Activated T-cell treated with anti-CD3 and anti-CD28 coated beads, Interleukin-2, amount 50 U/mL, for 24 hours (primary cell): Measurements from ENCODE around the gene BCAR1.

Source experiments
- DNase-seq: peaks from one replicate; pipeline ENCODE4 v3.0.0-alpha.2; 2020
- H3K27ac Mint-ChIP-seq: 2 replicates; pipeline ENCODE4 v1.8.0; 2020; ENCODE audit warnings: mild to moderate bottlenecking, mixed read lengths
- H3K27me3 Mint-ChIP-seq: 2 replicates; pipeline ENCODE4 v1.8.0; 2020; ENCODE audit warnings: mixed read lengths
- H3K36me3 Mint-ChIP-seq: 2 replicates; pipeline ENCODE4 v1.8.0; 2020; ENCODE audit warnings: low read depth, mixed read lengths
- H3K4me1 Mint-ChIP-seq: 2 replicates; pipeline ENCODE4 v1.8.0; 2020; ENCODE audit warnings: low read depth, mixed read lengths
- H3K4me3 Mint-ChIP-seq: 2 replicates; pipeline ENCODE4 v1.8.0; 2020; ENCODE audit warnings: mild to moderate bottlenecking, moderate library complexity, mixed read lengths
- H3K9me3 Mint-ChIP-seq: 2 replicates; pipeline ENCODE4 v1.8.0; 2020; ENCODE audit warnings: mixed read lengths

Gene BCAR1

DNA sequence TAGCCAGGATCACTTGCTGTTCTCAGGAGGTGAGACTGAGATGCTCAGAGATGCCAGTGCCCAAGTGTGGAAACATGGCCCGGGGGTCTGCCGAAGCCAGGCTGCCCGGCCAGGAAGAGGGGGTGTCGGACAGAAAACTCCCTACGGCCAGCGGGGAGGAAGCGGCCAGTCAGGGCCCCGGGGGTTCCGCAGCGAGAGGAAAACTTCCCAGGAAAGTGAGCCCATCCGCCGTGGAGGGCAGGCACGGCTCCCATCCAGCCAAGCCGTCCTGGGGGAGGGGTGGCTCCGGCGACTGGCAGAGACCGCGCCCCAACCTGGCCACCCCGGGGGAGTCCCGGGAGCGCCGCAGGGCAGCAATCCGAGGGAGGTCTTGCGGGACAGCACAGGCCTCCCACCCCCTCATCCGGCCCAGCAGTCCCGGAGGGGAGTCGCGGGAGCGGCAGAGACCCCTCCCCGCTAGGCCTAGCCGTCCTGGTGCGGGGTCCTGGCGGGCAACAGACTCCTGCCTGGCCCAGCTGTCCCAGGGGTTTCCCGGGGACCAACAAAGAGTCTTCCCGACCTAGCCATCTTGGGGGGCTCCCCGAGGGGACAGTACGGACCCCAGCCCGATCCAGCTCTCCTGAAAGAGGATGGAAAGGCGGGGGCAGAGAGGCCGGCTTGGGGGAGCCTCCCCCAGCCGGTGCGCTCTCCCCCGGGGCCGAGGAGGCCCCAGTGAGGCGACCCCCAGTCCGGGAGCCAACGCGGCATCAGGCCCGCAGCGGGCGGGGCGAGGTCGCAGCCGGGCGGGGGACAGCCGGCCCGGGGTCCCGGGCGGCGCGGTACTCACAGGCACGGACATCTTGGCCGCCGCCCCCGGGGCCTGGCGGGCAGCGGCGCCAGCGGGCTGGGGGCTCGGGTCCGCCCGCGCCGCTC, 13.8 kb upstream of the BCAR1 start:
- H3K4me3 Mint-ChIP-seq = peak overlapping the region; percentile 58
- H3K36me3 Mint-ChIP-seq = no peaks in the 10 kb centered on the region
- peaks cover 11% of the 10 kb centered on the region for H3K4me1 Mint-ChIP-seq
- no peak for DNase-seq
- peaks cover 49% of the 10 kb centered on the region for H3K27me3 Mint-ChIP-seq
- H3K9me3 Mint-ChIP-seq = no peaks in the 10 kb centered on the region
- H3K27ac Mint-ChIP-seq = no peak overlapping the region

DNA sequence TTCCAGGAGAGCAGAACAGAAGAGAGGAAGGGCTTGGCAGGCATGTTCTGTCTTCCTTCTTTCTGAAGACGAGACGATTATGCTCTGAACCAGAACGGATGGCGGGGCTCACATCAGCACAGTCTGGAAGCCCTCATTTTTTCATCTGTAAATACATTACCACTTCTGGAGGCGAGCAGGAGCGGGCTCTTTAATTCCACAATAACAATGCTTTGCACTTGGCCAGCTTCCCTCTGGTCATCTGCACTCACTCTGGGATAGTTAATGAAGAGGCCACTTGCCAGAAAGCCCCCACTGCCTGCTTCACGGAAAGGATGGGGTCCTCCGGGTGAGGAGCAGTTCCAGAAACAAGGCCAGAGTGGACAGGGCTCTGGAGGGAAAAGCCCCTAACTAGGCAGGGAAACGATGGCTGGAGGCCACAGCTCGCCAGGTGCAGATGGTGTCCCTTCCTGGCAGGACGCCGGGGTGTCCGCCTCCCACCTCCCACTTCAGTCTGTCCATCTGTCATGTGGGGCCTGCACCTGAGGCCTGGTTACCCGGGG, 13.1 kb upstream of the BCAR1 start:
- no peak for DNase-seq
- H3K27me3 Mint-ChIP-seq = peaks cover 47% of the 10 kb centered on the region
- peaks cover 11% of the 10 kb centered on the region for H3K4me1 Mint-ChIP-seq
- H3K4me3 Mint-ChIP-seq = peak overlapping the region; percentile 58
- no peaks in the 10 kb centered on the region for H3K9me3 Mint-ChIP-seq
- H3K27ac Mint-ChIP-seq = no peak overlapping the region
- H3K36me3 Mint-ChIP-seq = no peaks in the 10 kb centered on the region

DNA sequence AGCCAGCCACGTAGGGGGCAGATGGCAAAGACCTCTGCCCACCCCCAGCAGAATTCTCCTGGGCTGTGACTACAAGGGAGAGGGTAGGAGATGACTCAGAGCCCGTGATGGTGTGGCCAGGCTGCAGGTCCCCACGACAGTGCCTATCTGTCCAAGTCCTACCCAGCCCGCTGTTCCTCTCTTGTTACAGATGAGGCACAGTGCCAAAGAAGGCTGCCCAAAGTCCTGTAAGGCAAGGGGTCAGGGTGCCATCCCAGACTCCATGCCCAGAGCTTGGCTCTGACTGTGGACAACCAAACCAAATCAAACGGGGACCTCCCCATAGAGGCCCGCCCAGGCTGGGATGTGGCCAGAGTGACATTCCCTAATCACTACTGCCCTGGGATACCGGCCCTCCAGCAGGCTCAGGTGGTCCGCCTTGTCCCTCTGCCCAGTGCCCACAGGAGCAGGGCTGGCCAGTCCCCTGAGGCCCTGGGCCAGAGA, 12.6 kb upstream of the BCAR1 start:
- Mint-ChIP-seq H3K9me3 (no peaks in the 10 kb centered on the region), H3K27me3 (peaks cover 44% of the 10 kb centered on the region), H3K27ac (no peak overlapping the region), H3K4me1 (peaks cover 11% of the 10 kb centered on the region), H3K4me3 (peak overlapping the region; percentile 58), H3K36me3 (no peaks in the 10 kb centered on the region)
- no peak for DNase-seq

DNA sequence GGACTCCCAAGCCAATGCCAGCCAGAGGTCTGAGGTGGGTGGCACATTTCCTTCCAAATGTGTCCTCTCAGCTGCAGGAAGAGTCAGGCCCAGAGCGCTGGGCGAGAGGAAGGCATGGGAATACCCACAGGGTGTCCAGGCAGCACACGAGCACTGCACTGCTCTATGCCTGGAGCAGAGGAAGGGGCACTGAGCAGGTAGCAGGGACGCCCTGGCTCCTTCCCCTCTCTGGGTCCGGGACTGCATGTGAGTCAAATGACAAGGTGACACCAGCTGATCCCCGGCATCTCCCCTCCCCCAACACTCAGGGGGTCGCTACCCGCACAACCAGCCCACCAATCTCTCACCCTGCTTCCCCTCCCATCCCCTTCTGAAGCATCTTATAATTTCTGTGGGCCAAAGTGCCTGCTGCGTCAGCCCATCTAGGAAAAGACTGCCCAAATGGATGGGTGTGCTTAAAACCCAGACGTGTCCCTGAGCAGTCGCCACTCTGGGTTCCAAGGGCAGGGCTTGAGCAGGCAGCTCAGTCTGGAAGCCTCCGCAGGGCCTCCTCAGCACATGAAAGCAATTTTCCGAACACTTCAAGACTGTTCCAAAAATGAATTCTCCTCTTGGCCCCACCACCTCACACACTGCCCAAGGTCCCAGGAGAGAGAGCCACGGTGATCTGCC, 12.0 kb upstream of the BCAR1 start:
- H3K36me3 Mint-ChIP-seq = no peaks in the 10 kb centered on the region
- H3K27ac Mint-ChIP-seq = no peak overlapping the region
- peaks cover 11% of the 10 kb centered on the region for H3K4me1 Mint-ChIP-seq
- H3K9me3 Mint-ChIP-seq = no peaks in the 10 kb centered on the region
- H3K4me3 Mint-ChIP-seq = no peak overlapping the region
- DNase-seq = no peak
- H3K27me3 Mint-ChIP-seq = peaks cover 44% of the 10 kb centered on the region

DNA sequence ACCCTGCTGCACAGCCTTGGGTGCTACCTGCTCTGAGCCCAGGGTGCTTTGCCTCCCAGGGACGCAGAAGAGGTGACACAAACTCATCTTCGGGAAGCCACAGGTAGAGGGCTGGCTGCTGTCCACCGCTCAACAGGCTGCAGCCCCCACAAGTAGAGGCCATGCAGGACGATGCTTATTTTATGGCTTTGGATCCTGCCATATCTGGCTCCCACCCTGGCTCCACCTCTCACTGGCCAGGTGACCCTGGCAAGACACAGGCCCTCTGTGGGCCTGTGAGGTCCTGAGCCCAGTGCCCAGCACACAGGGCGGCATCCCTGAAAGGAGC, 11.3 kb upstream of the BCAR1 start:
- Mint-ChIP-seq H3K9me3 (no peaks in the 10 kb centered on the region), H3K27me3 (peaks cover 44% of the 10 kb centered on the region)

DNA sequence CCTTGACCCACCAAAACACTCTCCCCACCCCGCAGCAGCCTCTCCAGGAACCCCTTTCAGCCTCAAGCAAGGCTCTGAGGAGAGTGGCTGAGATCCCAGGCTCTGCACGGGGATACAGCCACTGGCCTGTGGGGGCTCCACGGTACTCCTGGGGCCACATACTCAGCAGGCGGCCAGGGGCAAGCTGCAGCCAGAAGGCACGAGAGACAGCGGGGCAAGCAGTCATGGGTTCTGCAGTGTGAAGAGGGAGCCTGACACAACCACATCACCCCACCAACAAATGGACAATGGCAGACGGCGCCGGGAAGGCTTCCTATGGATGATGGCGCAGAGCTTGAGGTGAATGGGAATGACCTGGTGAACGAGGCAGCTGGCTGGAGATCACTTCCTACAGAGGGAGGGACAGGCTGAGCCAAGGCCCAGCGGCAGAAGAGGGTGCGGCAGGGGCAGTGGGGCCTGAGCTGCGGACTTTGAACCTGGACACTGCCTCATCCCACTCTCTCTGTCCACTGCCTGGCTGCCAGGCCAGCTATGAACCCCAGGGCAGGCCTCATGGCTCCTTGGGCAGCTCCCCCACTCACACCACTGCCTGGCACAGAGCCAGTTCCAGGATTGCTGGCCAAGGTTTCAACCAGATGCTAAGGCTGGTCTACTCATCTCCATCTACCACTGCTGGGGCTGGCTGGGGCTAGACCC, 10.8 kb upstream of the BCAR1 start:
- Mint-ChIP-seq H3K27ac (no peak overlapping the region), H3K27me3 (peaks cover 44% of the 10 kb centered on the region), H3K4me3 (no peak overlapping the region), H3K4me1 (peaks cover 11% of the 10 kb centered on the region), H3K9me3 (no peaks in the 10 kb centered on the region), H3K36me3 (no peaks in the 10 kb centered on the region)
- no peak for DNase-seq

More for the DNA sequence above, 11.3 kb upstream of the BCAR1 start:
- H3K4me1 Mint-ChIP-seq = peaks cover 11% of the 10 kb centered on the region
- no peaks in the 10 kb centered on the region for H3K36me3 Mint-ChIP-seq
- H3K4me3 Mint-ChIP-seq = no peak overlapping the region
- peak overlapping the region; percentile 47 for H3K27ac Mint-ChIP-seq
- DNase-seq = no peak

GRCh38 chr16:75261590-75262078, 10.2 kb upstream of the BCAR1 start:
- H3K27me3 Mint-ChIP-seq = peaks cover 39% of the 10 kb centered on the region
- H3K36me3 Mint-ChIP-seq = no peaks in the 10 kb centered on the region
- peaks cover 11% of the 10 kb centered on the region for H3K4me1 Mint-ChIP-seq
- no peak overlapping the region for H3K27ac Mint-ChIP-seq
- no peaks in the 10 kb centered on the region for H3K9me3 Mint-ChIP-seq
- no peak overlapping the region for H3K4me3 Mint-ChIP-seq
- no peak for DNase-seq

DNA sequence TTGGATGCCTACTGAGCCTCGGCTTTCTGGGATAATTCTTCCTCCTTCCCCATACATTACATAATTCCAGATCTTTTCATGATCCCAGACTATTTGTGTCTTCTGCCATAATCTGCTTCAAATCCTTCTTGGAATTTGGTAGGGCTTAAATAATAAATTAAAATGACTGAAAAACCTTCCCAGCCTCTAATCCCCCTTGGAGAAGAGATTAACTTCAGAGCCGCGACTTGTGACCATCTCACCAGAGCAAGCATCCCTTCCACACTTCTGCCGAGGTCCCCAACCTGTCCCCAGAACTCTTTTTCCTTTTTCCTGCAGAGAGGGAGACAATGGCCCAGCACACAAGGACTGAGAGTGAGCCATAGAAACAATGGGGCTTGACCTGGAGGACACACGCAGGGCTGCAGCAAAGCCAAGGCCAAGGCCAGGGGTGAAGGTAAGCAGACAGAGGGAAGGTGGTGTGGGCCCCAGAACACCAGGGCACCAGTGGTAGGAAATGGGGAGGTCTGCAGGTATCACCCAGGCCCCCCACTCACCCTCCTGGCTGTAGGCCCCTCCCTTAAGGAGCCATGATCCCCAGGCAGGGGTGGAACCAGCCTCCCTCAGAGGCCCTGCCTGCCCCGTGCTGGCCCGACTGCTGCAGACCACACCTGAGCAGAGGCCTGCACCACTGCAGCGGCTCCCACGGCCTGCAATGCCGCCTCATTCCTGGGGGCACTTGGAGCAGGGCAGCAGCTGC, 9.6 kb upstream of the BCAR1 start:
- DNase-seq = no peak
- Mint-ChIP-seq H3K27ac (no peak overlapping the region), H3K9me3 (no peaks in the 10 kb centered on the region), H3K36me3 (no peaks in the 10 kb centered on the region), H3K27me3 (peaks cover 34% of the 10 kb centered on the region), H3K4me1 (peaks cover 8% of the 10 kb centered on the region), H3K4me3 (no peak overlapping the region)

DNA sequence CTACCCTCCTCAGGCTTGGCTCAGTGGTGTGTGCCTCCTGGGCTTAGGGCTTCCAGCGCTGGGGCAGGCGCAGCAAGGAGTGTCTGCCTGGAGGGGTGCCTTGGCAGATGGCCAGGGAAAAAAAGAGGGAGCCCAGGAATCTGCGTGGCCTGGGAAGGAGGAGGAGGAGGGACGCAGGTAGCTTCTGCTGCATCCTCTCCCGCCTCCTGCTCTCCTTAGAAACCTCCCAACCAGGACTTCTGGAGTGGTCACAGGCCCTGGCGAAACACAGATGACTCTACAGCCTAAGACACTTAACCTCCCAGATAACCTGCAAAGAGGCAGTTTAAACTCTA, 7.3 kb upstream of the BCAR1 start:
- Mint-ChIP-seq H3K4me3 (no peak overlapping the region), H3K27ac (no peak overlapping the region), H3K9me3 (no peaks in the 10 kb centered on the region), H3K4me1 (no peaks in the 10 kb centered on the region), H3K36me3 (no peaks in the 10 kb centered on the region), H3K27me3 (peaks cover 37% of the 10 kb centered on the region)
- DNase-seq = no peak

GRCh38 chr16:75257886-75258806, 6.7 kb upstream of the BCAR1 start:
- H3K9me3 Mint-ChIP-seq = no peaks in the 10 kb centered on the region
- peaks cover 37% of the 10 kb centered on the region for H3K27me3 Mint-ChIP-seq
- no peak overlapping the region for H3K4me3 Mint-ChIP-seq

DNA sequence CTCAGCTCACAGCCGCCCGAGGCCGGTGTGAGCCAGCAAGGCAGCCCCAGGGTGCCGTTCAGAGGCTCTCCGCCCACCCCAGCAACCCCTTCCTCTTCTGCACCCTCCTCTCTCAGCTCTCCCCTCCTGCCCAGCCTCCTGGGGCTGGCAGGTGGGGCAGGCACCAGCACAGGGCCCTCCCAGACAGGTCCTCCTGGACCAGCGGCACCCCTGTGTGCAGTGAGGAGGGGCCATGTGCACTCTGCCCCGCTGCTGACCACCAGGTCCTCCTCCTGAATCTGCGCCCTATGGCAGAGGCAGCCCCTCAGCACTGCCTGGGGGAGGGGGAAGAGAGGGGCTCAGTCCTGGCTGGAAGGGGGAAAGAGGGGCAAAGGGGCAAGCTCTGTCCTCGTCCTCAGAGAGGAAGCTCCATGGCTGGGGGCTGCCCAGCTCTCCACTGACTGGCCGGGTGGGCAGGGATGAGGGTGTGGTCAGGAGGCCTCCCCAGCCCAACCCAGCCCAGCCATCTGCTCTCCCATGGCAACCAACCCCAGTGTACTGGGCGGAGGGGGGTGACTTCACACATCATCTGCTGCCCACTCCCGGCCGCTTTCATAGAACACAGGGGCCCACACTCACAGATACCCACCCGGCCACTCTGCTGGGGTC, 5.4 kb upstream of the BCAR1 start:
- no peaks in the 10 kb centered on the region for H3K36me3 Mint-ChIP-seq
- no peak overlapping the region for H3K4me3 Mint-ChIP-seq
- H3K9me3 Mint-ChIP-seq = no peaks in the 10 kb centered on the region
- H3K4me1 Mint-ChIP-seq = peaks cover 4% of the 10 kb centered on the region
- H3K27ac Mint-ChIP-seq = no peak overlapping the region
- peaks cover 37% of the 10 kb centered on the region for H3K27me3 Mint-ChIP-seq
- DNase-seq = no peak

More at GRCh38 chr16:75257886-75258806, 6.7 kb upstream of the BCAR1 start:
- Mint-ChIP-seq H3K4me1 (no peaks in the 10 kb centered on the region), H3K27ac (no peak overlapping the region), H3K36me3 (no peaks in the 10 kb centered on the region)
- DNase-seq = no peak

GRCh38 chr16:75256059-75256571, 4.7 kb upstream of the BCAR1 start:
- DNase-seq = no peak
- Mint-ChIP-seq H3K4me1 (peaks cover 6% of the 10 kb centered on the region), H3K27me3 (peaks cover 37% of the 10 kb centered on the region), H3K4me3 (no peak overlapping the region), H3K36me3 (no peaks in the 10 kb centered on the region), H3K27ac (no peak overlapping the region), H3K9me3 (no peaks in the 10 kb centered on the region)
